ENCODE measurements around the gene KLHL10.
A peak's percentile ranks its signal among the peaks of the same experiment; 100 is the strongest.

The KLHL10 gene

DNA sequence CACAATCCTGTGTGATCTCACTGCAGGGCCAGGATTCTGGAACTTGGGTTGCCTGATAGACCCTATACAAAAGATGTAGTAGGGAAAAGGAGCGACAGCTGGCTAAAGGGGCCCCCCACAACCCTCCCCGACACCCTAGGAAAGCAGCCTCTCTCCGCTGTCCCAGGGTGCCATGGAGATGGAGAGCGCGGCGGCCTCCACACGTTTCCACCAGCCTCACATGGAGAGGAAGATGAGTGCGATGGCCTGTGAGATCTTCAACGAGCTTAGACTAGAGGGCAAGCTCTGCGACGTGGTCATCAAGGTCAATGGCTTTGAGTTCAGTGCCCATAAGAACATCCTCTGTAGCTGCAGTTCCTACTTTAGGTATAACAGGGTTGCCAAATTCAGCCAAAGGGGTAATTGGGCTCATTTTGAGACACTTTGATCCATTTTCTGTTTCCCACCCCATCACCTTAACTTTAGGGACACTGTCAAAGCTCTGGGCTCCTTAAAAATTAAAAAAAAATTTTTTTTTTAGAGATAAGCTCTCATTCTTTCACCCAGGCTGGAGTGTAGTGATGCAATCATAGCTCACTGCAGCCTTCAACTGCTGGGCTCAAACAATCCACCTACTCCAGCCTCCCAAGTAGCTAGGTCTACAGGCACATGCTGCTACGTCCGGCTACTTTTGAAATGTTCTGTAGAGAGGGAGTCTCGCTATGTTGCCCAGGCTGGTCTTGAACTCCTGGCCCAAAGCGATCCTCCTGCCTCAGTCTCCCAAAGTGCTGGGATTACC is at the start of gene KLHL10:
Gene KLHL10 (plus strand): TSS at position 65 of the 778 bp plus-strand sequence. CDS start 108 bp downstream, at position 173.
- Histone ChIP-seq H3K4me1 (ENCODE audit: control insufficient read depth, insufficient read depth, low read length) (peaks cover 4% of the 10 kb centered on the region), H3K27me3 (ENCODE audit: control insufficient read depth, insufficient read depth, low read length) (no peaks in the 10 kb centered on the region), H3K36me3 (ENCODE audit: control insufficient read depth, insufficient read depth, low read length) (no peaks in the 10 kb centered on the region), H3K4me3 (ENCODE audit: low read length) (peak within 1 kb of the TSS; percentile 88), H3K27ac (ENCODE audit: low read depth, low read length) (no peak within 1 kb of the TSS), H3K9ac (ENCODE audit: low read length) (no peak within 1 kb of the TSS)

DNA sequence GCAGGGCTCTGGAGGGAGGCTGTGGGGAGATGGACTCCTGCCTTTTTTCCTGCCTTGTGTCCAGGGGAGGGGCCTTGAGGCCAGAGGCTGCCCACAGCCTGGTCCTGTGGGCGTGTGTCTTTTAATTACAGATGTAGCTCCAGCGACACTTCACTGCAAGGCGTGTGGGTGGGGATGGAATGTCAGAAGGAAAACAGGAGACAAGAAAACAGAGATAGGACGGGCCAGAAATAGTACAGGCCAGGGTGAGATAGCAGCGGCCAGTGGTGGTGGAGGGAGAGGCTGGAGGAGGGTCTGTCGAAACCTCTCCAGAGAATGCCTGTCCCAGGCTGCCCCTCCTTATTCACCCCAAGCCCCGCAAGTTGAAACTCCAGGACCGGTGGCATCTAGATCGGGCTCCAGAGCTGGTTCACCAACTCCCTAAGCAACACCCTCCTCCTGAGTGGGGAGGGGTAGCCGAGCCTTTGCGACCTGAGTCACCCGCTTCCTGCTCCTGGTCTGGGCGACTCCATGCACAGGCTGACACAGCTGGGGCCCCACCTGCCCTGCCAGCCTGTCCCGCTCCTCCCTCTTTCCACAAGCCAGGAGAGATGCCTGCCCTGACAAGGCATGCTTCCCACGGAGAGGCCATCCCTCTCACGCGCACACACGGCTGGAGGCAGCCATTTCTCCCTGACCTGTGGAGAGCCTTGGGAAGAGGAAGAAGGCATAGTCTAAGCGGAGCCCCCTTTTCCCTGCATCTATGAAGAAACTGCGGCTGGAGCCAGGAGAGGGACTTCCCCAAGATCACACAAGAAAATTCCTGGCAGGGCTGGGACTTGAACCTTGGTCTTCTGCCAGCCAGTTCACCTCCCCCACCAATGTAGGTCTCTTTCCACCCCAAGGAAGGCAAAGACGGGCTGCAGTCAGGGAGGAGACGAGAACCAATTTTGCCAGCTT is 44.5 kb upstream of the KLHL10 start:
- no peaks in the 10 kb centered on the region for H3K27me3 ChIP-seq (ENCODE audit: control insufficient read depth, insufficient read depth, low read length)
- H3K4me1 ChIP-seq (ENCODE audit: control insufficient read depth, insufficient read depth, low read length) = no peaks in the 10 kb centered on the region
- H3K4me3 ChIP-seq (ENCODE audit: low read length) = peak overlapping the region; percentile 27
- H3K36me3 ChIP-seq (ENCODE audit: control insufficient read depth, insufficient read depth, low read length) = no peaks in the 10 kb centered on the region
- peak overlapping the region; percentile 30 for H3K27ac ChIP-seq (ENCODE audit: low read depth, low read length)
- H3K9ac ChIP-seq (ENCODE audit: low read length) = peak overlapping the region; percentile 4

DNA sequence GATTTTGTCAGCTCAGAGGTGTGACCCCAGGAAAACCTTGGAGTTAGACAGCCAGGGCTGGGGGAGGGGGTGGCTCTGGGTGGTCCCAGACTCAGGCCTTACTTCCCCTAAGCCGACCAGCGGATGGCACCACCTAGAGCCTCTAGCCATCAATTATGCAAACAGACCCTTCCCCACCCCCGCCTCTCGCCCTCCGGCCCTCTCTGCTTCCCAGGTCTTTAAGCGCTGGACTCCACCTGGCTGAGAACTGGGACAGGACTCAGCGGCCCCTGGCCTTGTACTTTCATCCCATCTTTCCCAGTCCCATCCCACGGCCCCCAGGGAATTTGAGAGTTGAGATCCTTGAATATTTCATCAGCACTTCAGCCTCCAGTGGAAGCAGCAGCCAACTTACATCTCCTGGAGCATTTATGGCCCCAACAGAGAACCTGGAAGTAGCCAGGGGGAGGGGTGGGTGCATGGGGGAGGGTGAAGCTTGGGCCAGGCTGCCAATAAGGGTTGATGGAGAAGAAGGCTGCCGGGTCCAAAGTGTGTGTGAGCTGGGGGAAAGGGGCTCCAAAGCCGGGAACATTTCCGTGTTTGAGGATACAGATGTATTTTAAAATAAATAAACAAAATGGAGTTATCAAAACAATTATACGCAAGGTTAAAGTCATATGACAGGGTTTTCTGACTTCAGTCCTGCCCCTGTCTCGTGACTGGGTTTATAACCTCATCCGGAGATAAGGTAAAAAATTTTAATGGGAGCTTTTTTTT is 43.7 kb upstream of the KLHL10 start:
- Histone ChIP-seq H3K27me3 (ENCODE audit: control insufficient read depth, insufficient read depth, low read length) (no peaks in the 10 kb centered on the region), H3K4me1 (ENCODE audit: control insufficient read depth, insufficient read depth, low read length) (no peaks in the 10 kb centered on the region), H3K36me3 (ENCODE audit: control insufficient read depth, insufficient read depth, low read length) (no peaks in the 10 kb centered on the region), H3K9ac (ENCODE audit: low read length) (peak overlapping the region; percentile 4), H3K27ac (ENCODE audit: low read depth, low read length) (no peak overlapping the region), H3K4me3 (ENCODE audit: low read length) (peak overlapping the region; percentile 27)

DNA sequence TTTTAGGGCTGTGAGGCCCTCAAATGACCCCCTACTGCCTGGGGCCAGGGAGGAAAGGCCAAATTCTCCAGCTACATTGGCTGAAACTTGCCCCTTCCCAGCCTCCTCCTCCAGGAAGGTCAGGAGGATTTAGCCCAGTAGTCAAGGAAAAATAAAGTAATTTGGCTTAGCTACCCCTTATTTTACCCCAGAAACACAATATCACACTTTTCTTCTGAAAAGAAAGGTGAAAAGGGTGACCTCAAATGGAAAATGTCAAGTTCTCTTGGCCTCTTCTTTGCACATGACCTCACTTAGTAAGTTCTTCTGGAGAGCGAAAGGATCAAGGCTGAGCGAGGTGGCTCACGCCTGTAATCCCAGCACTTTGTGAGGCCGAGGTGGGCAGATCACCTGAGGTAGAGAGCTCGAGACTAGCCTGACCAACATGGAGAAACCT is 43.1 kb upstream of the KLHL10 start:
- no peak overlapping the region for H3K4me3 ChIP-seq (ENCODE audit: low read length)
- H3K36me3 ChIP-seq (ENCODE audit: control insufficient read depth, insufficient read depth, low read length) = no peaks in the 10 kb centered on the region
- no peak overlapping the region for H3K27ac ChIP-seq (ENCODE audit: low read depth, low read length)
- H3K9ac ChIP-seq (ENCODE audit: low read length) = no peak overlapping the region
- H3K4me1 ChIP-seq (ENCODE audit: control insufficient read depth, insufficient read depth, low read length) = no peaks in the 10 kb centered on the region
- H3K27me3 ChIP-seq (ENCODE audit: control insufficient read depth, insufficient read depth, low read length) = no peaks in the 10 kb centered on the region

- H3K27ac ChIP-seq (ENCODE audit: low read depth, low read length) = no peak overlapping the region
- H3K9ac ChIP-seq (ENCODE audit: low read length) = no peak overlapping the region
- no peaks in the 10 kb centered on the region for H3K4me1 ChIP-seq (ENCODE audit: control insufficient read depth, insufficient read depth, low read length)
- H3K4me3 ChIP-seq (ENCODE audit: low read length) = no peak overlapping the region
- no peaks in the 10 kb centered on the region for H3K27me3 ChIP-seq (ENCODE audit: control insufficient read depth, insufficient read depth, low read length)
- H3K36me3 ChIP-seq (ENCODE audit: control insufficient read depth, insufficient read depth, low read length) = no peaks in the 10 kb centered on the region
These were observed 41.3 kb upstream of the KLHL10 start for GRCh38 chr17:41796121-41796895.

DNA sequence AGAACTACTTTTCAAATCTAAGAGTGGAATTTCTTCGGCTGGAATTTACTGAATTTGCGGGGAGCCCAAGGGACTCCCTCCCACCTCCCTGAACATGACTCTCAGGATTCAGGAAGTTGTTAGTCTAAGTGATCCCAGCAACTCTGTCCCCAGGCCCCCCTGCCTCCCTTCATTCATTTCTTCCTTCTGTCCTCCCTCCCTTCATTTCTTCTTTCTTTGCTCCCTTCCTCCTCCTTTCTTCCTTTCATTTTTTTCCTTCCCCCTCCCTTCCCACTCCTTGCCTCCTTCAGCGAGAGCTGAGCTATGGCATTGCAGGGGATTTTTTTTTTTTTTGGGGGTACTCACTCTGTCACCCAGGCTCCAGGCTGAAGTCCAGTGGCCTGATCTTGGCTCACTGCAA is 40.2 kb upstream of the KLHL10 start:
- no peaks in the 10 kb centered on the region for H3K4me1 ChIP-seq (ENCODE audit: control insufficient read depth, insufficient read depth, low read length)
- no peak overlapping the region for H3K4me3 ChIP-seq (ENCODE audit: low read length)
- no peaks in the 10 kb centered on the region for H3K27me3 ChIP-seq (ENCODE audit: control insufficient read depth, insufficient read depth, low read length)
- H3K36me3 ChIP-seq (ENCODE audit: control insufficient read depth, insufficient read depth, low read length) = no peaks in the 10 kb centered on the region
- H3K9ac ChIP-seq (ENCODE audit: low read length) = no peak overlapping the region
- H3K27ac ChIP-seq (ENCODE audit: low read depth, low read length) = no peak overlapping the region

- Histone ChIP-seq H3K4me3 (ENCODE audit: low read length) (no peak overlapping the region), H3K9ac (ENCODE audit: low read length) (no peak overlapping the region), H3K36me3 (ENCODE audit: control insufficient read depth, insufficient read depth, low read length) (no peaks in the 10 kb centered on the region), H3K27me3 (ENCODE audit: control insufficient read depth, insufficient read depth, low read length) (no peaks in the 10 kb centered on the region), H3K27ac (ENCODE audit: low read depth, low read length) (no peak overlapping the region), H3K4me1 (ENCODE audit: control insufficient read depth, insufficient read depth, low read length) (no peaks in the 10 kb centered on the region)
These were observed 38.3 kb upstream of the KLHL10 start for GRCh38 chr17:41799366-41799765.

DNA sequence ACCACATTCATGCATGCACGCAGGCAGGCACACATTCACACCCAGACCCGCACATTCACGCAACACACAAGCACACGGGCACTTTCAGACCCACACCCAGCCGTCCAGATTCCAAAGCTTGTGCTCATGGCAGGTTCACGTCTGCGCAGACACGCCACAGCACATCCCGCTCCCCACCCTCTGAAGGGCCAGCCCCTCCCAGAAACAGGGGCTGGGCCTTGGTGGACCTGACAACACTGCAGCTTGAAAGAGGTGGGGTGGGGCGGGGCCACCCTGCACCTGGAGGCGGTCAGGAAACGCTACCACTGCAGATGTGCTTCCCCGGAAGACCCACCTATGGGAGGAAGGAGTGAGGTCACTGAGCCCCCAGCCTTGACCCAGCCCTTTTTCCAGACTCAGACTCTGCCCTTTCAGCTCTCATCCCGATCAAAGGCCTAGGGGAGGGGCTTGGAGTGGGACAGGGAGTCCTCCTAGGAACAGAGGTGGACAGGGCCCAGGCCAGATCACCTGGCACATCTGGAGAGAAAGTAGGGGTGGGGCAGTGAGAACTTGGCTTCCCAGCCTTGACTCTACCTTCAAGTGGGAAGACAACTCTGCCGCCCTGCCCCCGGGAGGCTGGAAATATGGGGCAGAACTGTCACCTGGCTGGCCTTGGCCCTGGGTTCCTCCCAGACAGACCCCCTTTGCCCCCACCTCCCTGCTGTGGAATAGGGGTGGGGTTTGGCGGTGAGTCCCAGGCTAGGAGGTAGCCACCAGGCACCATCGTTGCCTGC is 36.8 kb upstream of the KLHL10 start:
- no peaks in the 10 kb centered on the region for H3K4me1 ChIP-seq (ENCODE audit: control insufficient read depth, insufficient read depth, low read length)
- no peak overlapping the region for H3K9ac ChIP-seq (ENCODE audit: low read length)
- H3K27ac ChIP-seq (ENCODE audit: low read depth, low read length) = no peak overlapping the region
- no peaks in the 10 kb centered on the region for H3K27me3 ChIP-seq (ENCODE audit: control insufficient read depth, insufficient read depth, low read length)
- H3K36me3 ChIP-seq (ENCODE audit: control insufficient read depth, insufficient read depth, low read length) = no peaks in the 10 kb centered on the region
- H3K4me3 ChIP-seq (ENCODE audit: low read length) = no peak overlapping the region

- Histone ChIP-seq H3K27me3 (ENCODE audit: control insufficient read depth, insufficient read depth, low read length) (no peaks in the 10 kb centered on the region), H3K9ac (ENCODE audit: low read length) (no peak overlapping the region), H3K4me1 (ENCODE audit: control insufficient read depth, insufficient read depth, low read length) (no peaks in the 10 kb centered on the region), H3K27ac (ENCODE audit: low read depth, low read length) (no peak overlapping the region), H3K4me3 (ENCODE audit: low read length) (no peak overlapping the region), H3K36me3 (ENCODE audit: control insufficient read depth, insufficient read depth, low read length) (no peaks in the 10 kb centered on the region)
These were observed 36.0 kb upstream of the KLHL10 start for GRCh38 chr17:41801374-41802271.

DNA sequence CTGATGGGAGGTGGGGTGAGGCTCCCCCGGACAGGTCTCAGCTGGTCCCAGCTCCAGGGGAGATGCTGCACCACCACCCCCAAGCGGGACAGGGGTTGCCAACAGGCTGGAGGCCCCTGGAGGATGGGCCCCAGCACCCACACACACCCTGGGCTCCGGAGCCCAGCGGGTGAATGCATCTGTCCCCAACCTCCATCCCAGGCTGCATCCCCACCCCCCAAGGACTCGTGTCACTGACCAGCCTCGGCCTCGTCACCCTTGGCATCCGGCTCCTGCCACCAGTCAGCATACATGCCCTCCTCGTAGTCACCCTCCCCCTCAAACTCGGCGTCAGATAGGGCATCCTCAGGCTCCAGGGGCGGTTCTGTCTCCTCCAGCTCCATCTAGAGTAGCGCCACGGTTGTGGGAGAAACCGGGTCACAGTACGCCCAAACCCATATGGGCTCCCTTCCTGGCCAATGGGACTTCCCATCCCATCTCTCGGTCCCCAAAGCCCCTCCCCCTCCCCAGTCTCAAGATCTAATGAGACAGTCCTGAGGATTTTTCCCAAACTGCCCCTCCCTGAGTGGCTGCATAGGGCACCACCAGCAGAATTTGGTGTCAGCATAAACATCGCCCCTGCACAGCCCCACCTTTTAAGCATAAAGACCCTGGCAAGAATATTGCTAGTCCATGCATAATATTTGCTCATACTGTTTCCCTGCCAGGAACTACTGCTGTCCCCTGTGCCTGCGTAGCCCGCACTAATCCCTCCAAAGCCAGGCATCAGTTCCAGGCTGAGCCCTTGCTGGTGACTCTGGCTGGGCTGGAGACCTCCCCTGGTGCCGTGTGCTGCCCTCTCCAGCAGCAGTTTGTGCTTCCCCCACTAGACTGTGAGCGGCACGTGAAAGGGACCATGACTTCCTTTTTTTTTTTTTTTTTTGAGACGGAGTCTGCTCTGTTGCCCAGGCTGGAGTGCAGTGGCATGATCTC is 34.3 kb upstream of the KLHL10 start:
- H3K27ac ChIP-seq (ENCODE audit: low read depth, low read length) = no peak overlapping the region
- H3K27me3 ChIP-seq (ENCODE audit: control insufficient read depth, insufficient read depth, low read length) = no peaks in the 10 kb centered on the region
- peaks cover 2% of the 10 kb centered on the region for H3K36me3 ChIP-seq (ENCODE audit: control insufficient read depth, insufficient read depth, low read length)
- no peak overlapping the region for H3K4me3 ChIP-seq (ENCODE audit: low read length)
- H3K4me1 ChIP-seq (ENCODE audit: control insufficient read depth, insufficient read depth, low read length) = no peaks in the 10 kb centered on the region
- H3K9ac ChIP-seq (ENCODE audit: low read length) = no peak overlapping the region

All from rectal smooth muscle tissue (tissue), 1 donor.